Subcutaneous abdominal adipose tissue (tissue), 5 donors: ENCODE measurements around the gene GPATCH3.

Source experiments
- H3K27ac ChIP-seq: one replicate; pipeline ENCODE4 v1.7.0; 2013; ENCODE audit warnings: low read depth, mild to moderate bottlenecking, inconsistent platforms, low read length, moderate library complexity
- H3K27me3 ChIP-seq, 5 donors: one replicate each; pipeline ENCODE4 v1.7.0; 2013; ENCODE audit warnings: low read length in 5 of 5, inconsistent platforms in 1 of 5; ENCODE audit not compliant: control insufficient read depth in 5 of 5, insufficient read depth in 4 of 5
- H3K36me3 ChIP-seq, 5 donors: one replicate each; pipeline ENCODE4 v1.7.0; 2013; ENCODE audit warnings: low read length in 5 of 5; ENCODE audit not compliant: control insufficient read depth in 5 of 5, insufficient read depth in 5 of 5
- H3K4me1 ChIP-seq, 5 donors: one replicate each; pipeline ENCODE4 v1.7.0; 2013; ENCODE audit warnings: low read length in 5 of 5, mild to moderate bottlenecking in 3 of 5, moderate library complexity in 1 of 5; ENCODE audit not compliant: control insufficient read depth in 5 of 5, insufficient read depth in 5 of 5
- H3K4me3 ChIP-seq, 5 donors: one replicate each; pipeline ENCODE4 v1.7.0; 2013; ENCODE audit warnings: low read length in 5 of 5, low read depth in 1 of 5
- H3K9ac ChIP-seq, 5 donors: one replicate each; pipeline ENCODE4 v1.7.0; 2013; ENCODE audit warnings: low read length in 5 of 5, mild to moderate bottlenecking in 4 of 5, moderate library complexity in 3 of 5
- H3K9me3 ChIP-seq, 5 donors: one replicate each; pipeline ENCODE4 v1.7.0; 2013; ENCODE audit warnings: low read length in 5 of 5; ENCODE audit not compliant: control insufficient read depth in 5 of 5
- donor health status: healthy.
- donor health status: healthy.
- donor health status: healthy.
- donor health status: healthy.
- donor health status: healthy.

GPATCH3 gene

DNA sequence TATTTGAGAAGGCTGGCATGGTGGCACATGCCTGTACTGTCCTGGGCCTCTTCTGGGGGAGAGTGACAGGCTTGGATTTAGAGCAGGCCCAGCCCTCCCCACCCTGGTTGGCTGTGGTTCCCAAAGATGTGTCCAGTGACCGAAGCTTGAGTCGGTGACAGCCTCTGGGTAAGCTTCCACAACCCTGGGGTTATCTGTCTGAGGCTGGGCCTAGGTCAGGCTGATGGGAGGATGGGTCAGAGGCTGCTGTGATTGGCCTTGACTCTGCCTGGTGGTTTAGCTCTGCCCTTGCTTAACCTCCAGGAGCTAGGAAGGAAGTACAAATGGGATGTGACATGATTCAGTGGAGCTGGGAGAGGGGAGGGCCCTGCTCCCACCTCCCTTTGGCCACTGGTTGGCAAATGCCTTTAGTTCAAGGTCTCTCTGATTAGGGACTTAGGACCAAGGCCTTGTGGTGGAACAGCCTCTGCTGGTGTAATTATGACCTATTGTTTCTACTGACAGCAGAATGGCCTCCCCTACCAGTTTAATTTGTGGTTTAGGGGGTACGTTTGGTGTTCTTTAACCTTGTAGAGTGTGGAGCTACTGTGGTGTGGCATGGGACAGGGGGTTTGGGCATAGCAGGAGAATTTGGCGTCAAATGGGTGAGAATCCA lies 37.9 kb upstream of the GPATCH3 start:
- Histone ChIP-seq H3K9me3 (no peaks in the 10 kb centered on the region), H3K36me3 (peaks cover 0 to 46% (median 39%) of the 10 kb centered on the region in 5 donors), H3K9ac (peak overlapping the region in 1 of 5 donors; percentile 41), H3K4me3 (no peak overlapping the region), H3K27me3 (no peaks in the 10 kb centered on the region), H3K4me1 (peaks cover 0 to 2% (median 0%) of the 10 kb centered on the region in 5 donors), H3K27ac (no peak overlapping the region)

DNA sequence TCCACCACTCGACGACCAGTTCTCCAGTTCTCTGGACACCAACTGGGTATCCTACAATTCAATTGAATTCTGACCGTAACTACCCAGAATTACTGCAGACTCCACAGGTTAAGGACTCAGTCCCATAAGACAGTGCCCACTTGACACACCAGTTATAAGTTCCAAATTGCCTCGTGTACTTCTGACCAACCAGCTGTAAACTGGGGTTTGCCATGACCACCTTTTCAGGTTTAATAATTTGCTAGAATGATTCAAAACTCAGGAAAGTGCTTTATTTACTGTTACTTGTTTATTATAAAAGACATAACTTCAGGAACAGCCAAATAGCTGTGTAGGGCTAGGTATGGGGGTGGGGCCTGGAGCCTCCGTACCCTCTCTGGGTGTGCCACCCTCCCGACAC lies 36.6 kb upstream of the GPATCH3 start:
- Histone ChIP-seq H3K27ac (no peak overlapping the region), H3K4me1 (peaks cover 0 to 2% (median 0%) of the 10 kb centered on the region in 5 donors)

DNA sequence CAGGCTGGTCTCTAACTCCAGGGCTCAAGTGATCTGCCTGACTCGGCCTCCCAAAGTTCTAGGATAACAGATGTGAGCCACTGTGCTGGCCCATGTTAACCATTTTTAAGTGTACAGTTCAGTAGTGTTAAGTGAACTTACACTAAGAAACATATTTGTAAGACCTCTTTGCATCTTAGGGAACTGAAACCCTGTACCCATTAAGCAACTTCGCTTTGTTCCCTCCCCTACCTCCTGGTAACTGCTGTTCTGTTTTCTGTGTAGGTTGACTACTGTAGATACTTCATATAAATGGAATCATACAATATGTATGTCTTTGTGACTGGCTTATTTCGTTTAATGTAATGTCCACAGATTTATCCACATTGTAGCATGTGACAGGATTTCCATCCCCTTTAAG lies 32.3 kb upstream of the GPATCH3 start:
- H3K9me3 ChIP-seq = no peaks in the 10 kb centered on the region
- H3K36me3 ChIP-seq = peaks cover 5 to 47% (median 30%) of the 10 kb centered on the region in 5 donors
- H3K4me3 ChIP-seq = no peak overlapping the region
- H3K27ac ChIP-seq = no peak overlapping the region
- H3K4me1 ChIP-seq = no peaks in the 10 kb centered on the region
- H3K9ac ChIP-seq = no peak overlapping the region
- H3K27me3 ChIP-seq = no peaks in the 10 kb centered on the region

More for the DNA sequence above, 36.6 kb upstream of the GPATCH3 start:
- Histone ChIP-seq H3K36me3 (peaks cover 0 to 39% (median 30%) of the 10 kb centered on the region in 5 donors), H3K4me3 (no peak overlapping the region), H3K27me3 (no peaks in the 10 kb centered on the region), H3K9me3 (no peaks in the 10 kb centered on the region), H3K9ac (no peak overlapping the region)

DNA sequence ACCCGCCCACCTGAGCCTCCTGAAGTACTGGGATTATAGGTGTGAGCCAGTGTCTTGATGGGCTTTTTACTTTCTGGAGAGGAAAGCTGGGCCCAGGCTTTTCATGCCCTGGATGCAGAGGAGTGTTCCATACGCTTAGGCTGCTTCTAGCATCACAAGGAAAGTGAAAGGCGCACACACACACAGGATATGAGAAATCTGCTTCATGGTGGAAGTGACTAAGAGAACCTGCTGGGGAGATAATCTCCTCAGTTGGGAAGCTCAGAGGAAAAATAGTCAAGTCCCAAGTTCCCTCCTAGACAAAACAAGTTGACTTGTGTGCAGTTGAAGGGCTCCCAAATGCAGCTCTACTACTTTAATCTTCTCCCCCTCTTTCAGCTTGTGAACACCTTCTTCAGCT lies 23.4 kb upstream of the GPATCH3 start:
- peaks cover 1 to 22% (median 18%) of the 10 kb centered on the region in 5 donors for H3K4me1 ChIP-seq
- no peak overlapping the region for H3K4me3 ChIP-seq
- H3K9me3 ChIP-seq = no peaks in the 10 kb centered on the region
- no peak overlapping the region for H3K27ac ChIP-seq
- no peaks in the 10 kb centered on the region for H3K27me3 ChIP-seq
- no peak overlapping the region for H3K9ac ChIP-seq
- peaks cover 11 to 38% (median 30%) of the 10 kb centered on the region in 5 donors for H3K36me3 ChIP-seq

DNA sequence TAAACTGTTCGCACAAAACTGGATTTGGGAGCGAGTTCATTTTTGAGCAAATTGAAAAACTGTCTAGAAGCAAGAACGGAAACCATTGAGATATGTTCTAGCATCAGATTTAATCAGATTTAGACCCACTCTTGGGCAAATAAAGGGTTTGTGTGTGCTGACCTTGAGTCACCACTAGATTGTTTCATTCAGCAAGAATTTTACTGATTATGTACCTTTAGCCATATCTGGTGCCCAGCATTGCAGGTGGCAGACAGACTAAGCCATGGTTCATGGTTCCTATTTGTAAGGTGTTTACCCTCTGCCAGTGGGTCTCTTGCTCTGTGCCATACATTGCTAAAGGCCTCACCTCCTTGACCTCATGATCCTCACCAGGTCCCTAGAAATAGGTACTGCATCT lies 22.6 kb upstream of the GPATCH3 start:
- peak overlapping the region in 4 of 5 donors; percentile 83 to 97 (median 92) for H3K4me3 ChIP-seq
- peaks cover 9 to 34% (median 26%) of the 10 kb centered on the region in 5 donors for H3K36me3 ChIP-seq
- H3K4me1 ChIP-seq = peaks cover 1 to 22% (median 18%) of the 10 kb centered on the region in 5 donors
- no peak overlapping the region for H3K27ac ChIP-seq
- no peaks in the 10 kb centered on the region for H3K9me3 ChIP-seq
- no peaks in the 10 kb centered on the region for H3K27me3 ChIP-seq
- peak overlapping the region in 3 of 5 donors; percentile 65 to 97 (median 94) for H3K9ac ChIP-seq

DNA sequence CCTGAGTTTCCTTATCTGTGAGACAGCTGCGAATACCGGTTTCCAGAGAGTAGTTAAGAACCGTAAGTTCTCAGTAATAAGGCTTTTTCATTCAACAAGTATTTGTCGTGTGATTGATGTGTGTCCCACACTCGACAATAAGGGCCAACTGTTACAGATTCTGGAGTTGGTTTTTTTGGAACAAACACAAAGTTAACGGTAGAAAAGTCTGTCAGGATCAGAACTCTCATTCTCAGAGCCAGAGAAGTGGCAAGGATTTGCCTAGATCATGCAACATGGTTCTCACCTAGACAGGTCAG lies 22.1 kb upstream of the GPATCH3 start:
- Histone ChIP-seq H3K4me1 (peaks cover 1 to 22% (median 18%) of the 10 kb centered on the region in 5 donors), H3K9ac (peak overlapping the region; percentile 16 to 97 (median 94)), H3K36me3 (peaks cover 9 to 32% (median 22%) of the 10 kb centered on the region in 5 donors), H3K4me3 (peak overlapping the region; percentile 83 to 97 (median 91)), H3K9me3 (no peaks in the 10 kb centered on the region), H3K27ac (peak overlapping the region; percentile 100), H3K27me3 (no peaks in the 10 kb centered on the region)

DNA sequence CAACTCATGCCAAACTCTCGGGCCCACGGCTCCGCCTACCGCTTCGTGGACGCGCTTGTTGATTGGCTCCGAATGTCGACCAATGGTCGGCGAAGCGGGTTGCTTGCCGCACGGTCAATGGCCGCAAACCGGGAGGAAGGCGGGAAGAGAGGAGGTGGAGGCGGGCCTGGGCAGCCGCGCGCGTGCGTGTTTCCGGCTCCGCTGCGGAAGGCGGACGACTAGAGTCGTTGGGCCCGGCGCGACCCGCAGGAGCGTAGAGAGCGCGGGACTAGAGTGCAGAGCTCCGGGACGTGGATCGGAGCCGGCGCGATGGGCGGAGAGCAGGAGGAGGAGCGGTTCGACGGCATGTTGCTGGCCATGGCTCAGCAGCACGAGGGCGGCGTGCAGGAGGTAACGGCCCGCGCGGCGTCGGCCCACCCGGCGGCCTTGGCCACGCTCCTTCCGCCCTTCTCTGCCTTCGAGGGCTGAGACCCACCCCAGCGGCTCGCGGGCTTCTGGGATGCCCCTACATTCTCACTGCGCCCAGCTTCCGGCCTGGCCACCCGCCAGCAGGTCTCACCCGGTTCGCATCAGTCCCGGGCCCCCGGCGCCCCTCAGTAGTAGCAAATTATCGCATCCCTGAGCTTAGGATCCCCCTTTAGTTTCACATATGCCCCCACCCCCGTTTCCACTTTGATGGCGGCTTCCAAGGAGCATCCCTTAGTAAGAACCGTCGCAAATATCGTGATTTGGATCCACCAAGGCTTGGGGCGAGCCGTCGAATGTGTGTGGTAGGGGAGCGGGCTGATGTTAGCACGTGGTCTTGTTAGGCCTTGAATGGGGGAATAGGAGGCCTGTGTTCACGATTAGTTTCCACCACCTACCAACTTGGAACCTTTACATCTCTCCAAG lies 21.5 kb upstream of the GPATCH3 start, which contains the start of gene NUDC:
TSS of gene NUDC (plus strand) at position 204 of the 891 bp plus-strand sequence. CDS start at position 310, 106 bp downstream.
- H3K9ac ChIP-seq = peak within 1 kb of the TSS; percentile 65 to 99 (median 96)

DNA sequence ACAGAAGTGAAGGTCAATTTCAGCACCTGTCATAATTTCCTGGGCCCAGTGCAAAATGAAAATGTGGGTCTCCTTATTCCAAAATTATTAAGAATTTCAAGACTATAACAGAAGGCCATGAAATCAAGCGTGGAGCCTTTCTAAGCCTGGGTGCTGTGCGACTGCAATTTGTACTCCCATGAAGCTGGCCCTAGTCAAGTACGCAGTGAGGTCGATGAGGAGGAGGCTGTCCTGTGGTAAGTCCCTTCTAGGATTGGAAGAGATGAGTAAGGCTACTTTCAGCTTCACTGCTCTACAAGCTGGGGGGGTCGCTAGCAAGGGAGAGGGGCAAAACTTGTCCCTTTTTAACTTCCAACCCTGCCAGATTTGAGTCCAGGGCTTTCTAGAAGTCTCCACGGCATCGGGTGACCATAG lies 20.9 kb upstream of the GPATCH3 start:
- Histone ChIP-seq H3K36me3 (peaks cover 6 to 19% (median 13%) of the 10 kb centered on the region in 5 donors), H3K9ac (peak overlapping the region; percentile 36 to 99 (median 94)), H3K27ac (peak overlapping the region; percentile 100), H3K9me3 (no peaks in the 10 kb centered on the region), H3K4me1 (peaks cover 1 to 22% (median 18%) of the 10 kb centered on the region in 5 donors), H3K4me3 (peak overlapping the region; percentile 58 to 97 (median 83)), H3K27me3 (no peaks in the 10 kb centered on the region)

More for the DNA sequence above, 21.5 kb upstream of the GPATCH3 start, which contains the start of gene NUDC:
- peak within 1 kb of the TSS; percentile 83 to 97 (median 91) for H3K4me3 ChIP-seq
- peaks cover 1 to 22% (median 18%) of the 10 kb centered on the region in 5 donors for H3K4me1 ChIP-seq
- no peaks in the 10 kb centered on the region for H3K27me3 ChIP-seq
- H3K36me3 ChIP-seq = peaks cover 9 to 26% (median 16%) of the 10 kb centered on the region in 5 donors
- peak within 1 kb of the TSS; percentile 100 for H3K27ac ChIP-seq
- no peaks in the 10 kb centered on the region for H3K9me3 ChIP-seq

DNA sequence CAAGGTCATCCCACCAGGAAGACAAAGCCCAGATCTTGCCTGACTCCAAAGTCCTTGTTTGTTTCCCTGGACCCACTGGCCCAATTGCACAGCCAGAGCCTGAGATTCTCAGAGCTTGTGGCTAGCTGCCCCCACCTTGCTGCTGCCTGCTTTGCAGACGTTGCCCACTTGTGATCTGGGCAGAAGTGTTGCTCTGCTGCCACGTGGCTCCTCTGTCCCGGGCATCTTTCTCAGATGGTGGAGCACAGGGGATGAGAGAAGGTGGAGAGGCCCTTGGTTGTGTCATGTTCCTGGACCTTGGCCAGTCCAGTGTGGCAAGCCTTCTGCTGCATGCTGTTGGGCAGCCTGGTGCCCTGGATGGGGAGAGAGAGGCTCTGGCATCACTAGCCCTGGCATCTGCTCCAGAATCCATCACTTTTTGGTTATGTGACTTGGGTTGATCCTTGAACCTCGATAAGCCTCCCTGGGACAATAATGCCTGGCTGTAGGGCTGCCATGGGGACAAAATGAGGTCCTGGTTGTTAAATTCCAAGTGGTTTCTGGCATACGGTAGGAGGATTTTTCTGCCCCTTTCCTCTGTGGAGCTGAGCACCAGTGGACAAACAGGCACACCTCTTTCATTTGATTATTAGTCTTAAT lies 15.1 kb upstream of the GPATCH3 start:
- Histone ChIP-seq H3K9ac (no peak overlapping the region), H3K36me3 (no peaks in the 10 kb centered on the region), H3K27me3 (no peaks in the 10 kb centered on the region), H3K9me3 (no peaks in the 10 kb centered on the region), H3K4me3 (no peak overlapping the region), H3K4me1 (no peaks in the 10 kb centered on the region), H3K27ac (no peak overlapping the region)
